ENCODE results near the gene ZNRF3.

ZNRF3 gene

GRCh38 chr22:29048822-29049654, 165.7 kb downstream of the ZNRF3 start:
- no peak for TF ChIP-seq CTCF (IDR thresholded peaks at IDR 0.05; ENCODE audit: low read depth, low read length)
- DNase-seq (ENCODE audit: low read depth in 2 of 2): no peak
- H3K4me3 ChIP-seq (replicated peaks in 1 of 2; ENCODE audit: low read depth in 2 of 2, low read length in 2 of 2): no peak overlapping the region

DNA sequence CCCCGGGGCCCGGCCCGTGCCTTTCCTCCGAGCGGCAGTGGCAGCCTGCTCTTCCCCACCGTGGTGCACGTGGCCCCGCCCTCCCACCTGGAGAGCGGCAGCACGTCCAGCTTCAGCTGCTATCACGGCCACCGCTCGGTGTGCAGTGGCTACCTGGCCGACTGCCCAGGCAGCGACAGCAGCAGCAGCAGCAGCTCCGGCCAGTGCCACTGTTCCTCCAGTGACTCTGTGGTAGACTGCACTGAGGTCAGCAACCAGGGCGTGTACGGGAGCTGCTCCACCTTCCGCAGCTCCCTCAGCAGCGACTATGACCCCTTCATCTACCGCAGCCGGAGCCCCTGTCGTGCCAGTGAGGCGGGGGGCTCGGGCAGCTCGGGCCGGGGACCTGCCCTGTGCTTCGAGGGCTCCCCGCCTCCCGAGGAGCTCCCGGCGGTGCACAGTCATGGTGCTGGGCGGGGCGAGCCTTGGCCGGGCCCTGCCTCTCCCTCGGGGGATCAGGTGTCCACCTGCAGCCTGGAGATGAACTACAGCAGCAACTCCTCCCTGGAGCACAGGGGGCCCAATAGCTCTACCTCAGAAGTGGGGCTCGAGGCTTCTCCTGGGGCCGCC, 166.4 kb downstream of the ZNRF3 start:
- TF ChIP-seq CTCF (IDR thresholded peaks at IDR 0.05; ENCODE audit: low read depth, low read length): no peak
- H3K4me3 ChIP-seq (replicated peaks in 1 of 2; ENCODE audit: low read depth in 2 of 2, low read length in 2 of 2): no peak overlapping the region

DNA sequence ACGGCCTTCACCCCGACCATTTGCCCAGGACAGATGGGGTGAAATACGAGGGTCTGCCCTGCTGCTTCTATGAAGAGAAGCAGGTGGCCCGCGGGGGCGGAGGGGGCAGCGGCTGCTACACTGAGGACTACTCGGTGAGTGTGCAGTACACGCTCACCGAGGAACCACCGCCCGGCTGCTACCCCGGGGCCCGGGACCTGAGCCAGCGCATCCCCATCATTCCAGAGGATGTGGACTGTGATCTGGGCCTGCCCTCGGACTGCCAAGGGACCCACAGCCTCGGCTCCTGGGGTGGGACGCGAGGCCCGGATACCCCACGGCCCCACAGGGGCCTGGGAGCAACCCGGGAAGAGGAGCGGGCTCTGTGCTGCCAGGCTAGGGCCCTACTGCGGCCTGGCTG, 167.1 kb downstream of the ZNRF3 start:
- no peak for DNase-seq (ENCODE audit: low read depth in 2 of 2)
- no peak for TF ChIP-seq CTCF (IDR thresholded peaks at IDR 0.05; ENCODE audit: low read depth, low read length)
- H3K4me3 ChIP-seq (replicated peaks in 1 of 2; ENCODE audit: low read depth in 2 of 2, low read length in 2 of 2): no peak overlapping the region

More for the DNA sequence above, 166.4 kb downstream of the ZNRF3 start:
- no peak for DNase-seq (ENCODE audit: low read depth in 2 of 2)

DNA sequence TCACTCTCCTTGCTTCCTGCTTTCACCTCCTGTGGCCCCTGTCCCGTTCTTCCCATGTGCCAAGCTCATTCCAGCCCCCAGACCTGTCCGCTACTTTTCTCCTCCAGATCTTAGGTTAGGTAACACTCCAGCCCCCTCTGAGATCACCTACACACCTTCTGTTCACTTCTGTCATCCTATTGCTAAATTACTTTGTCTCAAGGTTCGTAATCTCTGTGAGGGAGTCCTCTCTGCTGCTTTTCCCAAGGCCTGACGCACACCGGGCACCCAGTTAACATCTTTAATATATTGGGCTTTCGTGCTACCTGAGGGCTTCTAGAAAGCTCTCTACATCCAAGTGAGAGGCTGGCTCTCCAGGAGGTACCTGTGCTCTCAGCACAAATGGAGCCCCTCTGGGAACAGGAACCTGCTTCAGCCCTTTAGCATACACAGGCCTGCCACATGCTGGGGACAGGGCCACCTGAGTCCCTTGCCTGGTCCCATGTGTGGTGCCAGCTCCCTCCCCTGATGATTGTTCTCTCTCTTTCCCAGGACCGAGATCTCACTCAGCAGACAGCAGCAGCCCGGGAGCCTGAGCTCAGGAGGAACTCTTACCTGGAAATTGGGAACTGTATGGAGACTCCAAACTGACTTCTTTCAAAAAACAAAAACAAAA, 169.8 kb downstream of the ZNRF3 start:
- DNase-seq (ENCODE audit: low read depth in 2 of 2): no peak
- H3K4me3 ChIP-seq (replicated peaks in 1 of 2; ENCODE audit: low read depth in 2 of 2, low read length in 2 of 2): no peak overlapping the region
- TF ChIP-seq CTCF (IDR thresholded peaks at IDR 0.05; ENCODE audit: low read depth, low read length): no peak

DNA sequence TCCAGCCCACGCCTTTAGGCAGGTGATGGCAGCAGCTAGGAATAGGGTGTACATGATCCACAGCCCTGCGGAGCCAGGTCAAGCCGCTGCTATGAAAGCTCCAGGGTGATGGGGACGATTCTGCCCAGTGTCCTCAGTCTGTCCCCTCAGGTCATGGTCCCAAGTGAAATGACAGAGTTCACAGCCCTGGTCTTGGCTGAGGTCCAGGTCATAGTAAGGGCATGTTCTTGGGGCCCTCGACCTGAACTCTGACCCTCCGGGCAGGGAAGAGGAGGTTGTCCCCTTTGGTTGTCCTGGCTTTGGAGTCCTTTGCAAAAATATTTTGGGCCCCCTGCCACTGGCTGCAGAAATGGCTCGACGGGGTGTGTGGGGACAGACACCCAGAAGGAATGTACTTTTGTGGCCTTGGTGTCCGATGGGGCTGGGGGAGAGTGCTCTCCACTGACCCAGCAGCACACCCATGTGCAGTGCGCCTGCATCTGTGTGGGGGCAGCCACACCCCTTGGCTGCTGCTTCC, 170.9 kb downstream of the ZNRF3 start:
- H3K4me3 ChIP-seq (replicated peaks in 1 of 2; ENCODE audit: low read depth in 2 of 2, low read length in 2 of 2): no peak overlapping the region
- no peak for DNase-seq (ENCODE audit: low read depth in 2 of 2)
- no peak for TF ChIP-seq CTCF (IDR thresholded peaks at IDR 0.05; ENCODE audit: low read depth, low read length)

DNA sequence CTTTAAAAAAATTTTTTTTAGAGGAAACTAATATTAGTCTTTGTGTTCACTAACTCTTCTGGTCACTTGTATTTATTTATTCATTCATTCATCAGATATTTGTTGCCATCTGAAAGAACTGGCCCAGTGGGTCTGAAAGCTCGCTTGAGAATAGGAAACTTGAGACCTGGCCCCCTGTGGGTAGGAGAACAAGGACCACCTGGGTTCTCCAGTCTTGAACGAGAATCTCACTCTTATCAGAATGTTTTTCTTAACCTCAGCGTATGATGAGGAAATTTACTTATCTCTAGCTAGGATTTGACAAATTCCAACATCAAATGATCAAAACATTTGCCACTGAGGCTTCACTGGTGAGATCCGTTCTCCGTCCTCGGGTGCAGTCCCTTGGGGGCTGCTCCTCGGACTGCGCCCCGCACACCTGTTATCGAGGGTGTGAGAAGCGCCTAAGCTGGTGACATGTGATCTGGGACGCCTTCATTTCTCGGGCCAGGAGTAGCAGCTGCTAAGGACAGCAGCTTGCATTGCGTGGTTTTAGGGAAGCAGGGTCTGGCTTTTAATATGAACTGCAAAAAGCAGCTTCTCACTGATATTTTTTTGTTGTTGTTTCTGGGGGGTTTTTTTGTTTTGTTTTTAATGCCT, 171.9 kb downstream of the ZNRF3 start:
- TF ChIP-seq CTCF (IDR thresholded peaks at IDR 0.05; ENCODE audit: low read depth, low read length): no peak
- H3K4me3 ChIP-seq (replicated peaks in 1 of 2; ENCODE audit: low read depth in 2 of 2, low read length in 2 of 2): no peak overlapping the region
- DNase-seq (ENCODE audit: low read depth in 2 of 2): no peak

Measured in cardiac fibroblast (primary cell).